ENCODE results near the gene ACAA1. TPM values are rescaled to one million over a fixed set of nuclear protein-coding genes. Genes with fewer than 3 reads are reported as not detected.
A peak's percentile ranks its signal among the peaks of the same experiment; 100 is the strongest.

ACAA1 gene
- total and polyA plus RNA-seq, 2 donors (not counting 1 experiment from before 2014, with no cell fraction given): 98.4 to 143 TPM

- Histone ChIP-seq H3K9me3 (ENCODE audit: control extremely low read depth in 1 of 3, control insufficient read depth in 2 of 3, insufficient read depth in 1 of 3, low read length in 2 of 3) (no peaks in the 10 kb centered on the region), H3K27me3 (replicated peaks in 1 of 4; ENCODE audit: control extremely low read depth in 1 of 4, control insufficient read depth in 3 of 4, insufficient read depth in 4 of 4, low read length in 3 of 4) (no peaks in the 10 kb centered on the region), H3K4me1 (ENCODE audit: control insufficient read depth in 2 of 2, insufficient read depth in 2 of 2, low read length in 2 of 2) (peaks cover 32 to 45% of the 10 kb centered on the region in 2 donors), H3K79me2 (ENCODE audit: control insufficient read depth, insufficient read depth, low read length) (peaks cover 39% of the 10 kb centered on the region), H2AFZ (ENCODE audit: insufficient read depth, low read depth, low read length, poor library complexity, severe bottlenecking) (no peak overlapping the region), H3K4me3 (ENCODE audit: control extremely low read depth in 1 of 5, extremely low read depth in 1 of 5, insufficient read depth in 1 of 5, low read depth in 2 of 5, low read length in 4 of 5) (no peak overlapping the region), H3K27ac (ENCODE audit: low read length in 2 of 2) (peak overlapping the region in 1 of 2 donors; percentile 87), H3K9ac (ENCODE audit: low read length) (no peak overlapping the region), H4K20me1 (ENCODE audit: control insufficient read depth, insufficient read depth, low read length, poor library complexity, severe bottlenecking) (no peaks in the 10 kb centered on the region), H3K4me2 (replicated peaks; ENCODE audit: low read depth, low read length, poor library complexity, severe bottlenecking) (peak overlapping the region; percentile 88), H3K36me3 (replicated peaks in 1 of 2; ENCODE audit: control extremely low read depth in 1 of 2, control insufficient read depth in 1 of 2, extremely low read depth in 1 of 2, insufficient read depth in 2 of 2, low read length in 1 of 2) (peaks cover 4 to 19% of the 10 kb centered on the region in 2 experiments)
- ATAC-seq (ENCODE audit: low read depth) (no peak), DNase-seq (no peak)
- peaks cover 57% of the 10 kb centered on the region for H3K4me1 Mint-ChIP-seq
- WGBS (ENCODE audit: insufficient coverage): 98% methylated on average over 11 of the region's 13 CpGs
- H3K27ac Mint-ChIP-seq: peak overlapping the region; percentile 56
- intact Hi-C loops (cut with micrococcal nuclease): no loop called here
- TF ChIP-seq CTCF (IDR thresholded peaks at IDR 0.05) (no peak), EZH2 (IDR thresholded peaks at IDR 0.05; ENCODE audit: borderline replicate concordance, insufficient read depth, low read depth, low read length, poor library complexity, severe bottlenecking) (no peak)
- H3K27me3 Mint-ChIP-seq: no peaks in the 10 kb centered on the region
- CTCF ChIA-PET: interaction anchor here (1.0 to 4.9 kb wide), 3 partner anchors 24 to 380 kb away, joined by 3 to 41 read pairs (median 4); partner anchors contain the start of gene OXSR1
- peak overlapping the region; percentile 92 for H3K4me3 Mint-ChIP-seq
- no peaks in the 10 kb centered on the region for H3K9me3 Mint-ChIP-seq (ENCODE audit: insufficient read depth)
- POLR2A ChIA-PET: interaction anchor here (1.0 to 4.1 kb wide), 2 partner anchors 24 to 26 kb away, joined by 5 to 75 read pairs; partner anchors contain the start of gene OXSR1
Measured at GRCh38 chr3:38140326-38141172, 3.6 kb upstream of the ACAA1 start.

Data from B cell (primary cell).